Tibial artery (tissue), 4 donors: ENCODE measurements around the gene TPM4.

Source experiments
- DNase-seq, 2 donors: peaks; one replicate each; pipeline ENCODE4 v3.0.0-alpha.2; 2019
- H3K27ac ChIP-seq, 2 donors: fragments of 200-600 bp; sonication (generic) in 1 of 2; 1 replicate in 1 of 2; 2 replicates in 1 of 2; pipeline ENCODE4 v1.5.1; 2018 to 2019; ENCODE audit warnings: mild to moderate bottlenecking in 1 of 2
- H3K27me3 ChIP-seq, 2 donors: fragments of 200-600 bp; sonication (generic) in 1 of 2; one replicate each; pipeline versions ENCODE4 v1.5.1 to v1.6.0; 2016 to 2019
- H3K36me3 ChIP-seq, 3 donors: fragments of 200-600 bp; sonication (generic) in 2 of 3; one replicate each; pipeline ENCODE4 v1.5.1; 2016 to 2019; ENCODE audit warnings: mild to moderate bottlenecking in 2 of 3
- H3K4me1 ChIP-seq, 4 donors: fragments of 200-600 bp; sonication (generic) in 2 of 4; 1 replicate in 3 of 4; 2 replicates in 1 of 4; pipeline ENCODE4 v1.5.1; 2016 to 2019
- H3K4me3 ChIP-seq, 2 donors: fragments of 200-600 bp; sonication (generic) in 1 of 2; 1 replicate in 1 of 2; 2 replicates in 1 of 2; pipeline ENCODE4 v1.5.1; 2018 to 2019; ENCODE audit warnings: mild to moderate bottlenecking in 2 of 2
- H3K9me3 ChIP-seq, 3 donors: fragments of 200-600 bp; sonication (generic) in 1 of 3; one replicate each; pipeline ENCODE4 v1.5.1; 2016 to 2019
- intact Hi-C: fragments of 100-400 bp; cut with DNase I; formaldehyde crosslinking; loops from one replicate; pipeline ENCODE4 v1.15.0; 2023; ENCODE audit warnings: low total_unique reads
- TF ChIP-seq, protein P1 (sequence below), 2 experiments: fragments of 200-600 bp in 1 of 2; fragments of 450-650 bp in 1 of 2; IDR thresholded peaks; one replicate each; pipeline ENCODE4 v1.5.1; 2017 to 2019; ENCODE audit warnings: antibody characterized with exemption in 2 of 2, mild to moderate bottlenecking in 1 of 2, moderate library complexity in 1 of 2

Gene TPM4

DNA sequence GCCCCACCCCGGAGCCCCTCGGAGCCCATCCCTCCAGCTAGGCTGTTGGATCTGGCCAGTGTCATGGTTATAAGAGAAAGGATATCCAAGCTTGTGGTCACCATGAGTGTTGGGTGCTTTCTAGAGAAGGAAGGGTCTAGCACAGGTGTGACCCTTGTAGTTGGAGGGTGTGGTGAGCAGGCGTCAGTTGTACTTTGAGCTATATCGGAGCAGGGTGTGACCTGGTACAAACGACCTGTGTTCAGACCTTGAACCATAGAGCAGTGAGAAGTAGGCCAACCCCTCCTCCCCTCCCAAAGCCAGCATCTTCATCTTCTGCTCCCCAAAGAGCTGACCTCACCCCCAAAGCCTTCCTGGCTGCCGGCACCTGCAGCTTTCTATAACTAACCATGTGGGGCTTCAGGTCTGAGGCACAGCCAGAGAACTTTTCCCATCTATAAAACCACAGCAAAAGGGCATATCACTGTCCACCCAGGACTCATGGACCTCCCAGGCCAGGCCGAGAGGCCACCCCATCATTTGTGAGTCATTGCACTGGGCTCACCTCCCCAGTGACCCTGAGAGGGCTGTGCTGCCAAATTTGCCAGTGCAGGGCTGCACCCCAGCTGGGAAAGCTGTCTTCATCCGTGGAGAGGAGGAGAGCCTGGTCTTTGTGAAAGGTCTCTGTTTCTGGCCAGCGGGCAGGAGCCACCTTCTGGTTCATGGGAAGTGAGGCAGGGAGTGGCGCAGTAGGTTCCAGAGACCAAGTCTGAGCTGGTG is 49.6 kb downstream of the TPM4 start:
- Histone ChIP-seq H3K36me3 (peaks cover 81 to 100% (median 100%) of the 10 kb centered on the region in 3 donors), H3K4me1 (no peaks in the 10 kb centered on the region), H3K4me3 (no peak overlapping the region), H3K27me3 (no peaks in the 10 kb centered on the region), H3K27ac (no peak overlapping the region), H3K9me3 (no peaks in the 10 kb centered on the region)
- no peak for DNase-seq
- TF ChIP-seq, protein P1, sequence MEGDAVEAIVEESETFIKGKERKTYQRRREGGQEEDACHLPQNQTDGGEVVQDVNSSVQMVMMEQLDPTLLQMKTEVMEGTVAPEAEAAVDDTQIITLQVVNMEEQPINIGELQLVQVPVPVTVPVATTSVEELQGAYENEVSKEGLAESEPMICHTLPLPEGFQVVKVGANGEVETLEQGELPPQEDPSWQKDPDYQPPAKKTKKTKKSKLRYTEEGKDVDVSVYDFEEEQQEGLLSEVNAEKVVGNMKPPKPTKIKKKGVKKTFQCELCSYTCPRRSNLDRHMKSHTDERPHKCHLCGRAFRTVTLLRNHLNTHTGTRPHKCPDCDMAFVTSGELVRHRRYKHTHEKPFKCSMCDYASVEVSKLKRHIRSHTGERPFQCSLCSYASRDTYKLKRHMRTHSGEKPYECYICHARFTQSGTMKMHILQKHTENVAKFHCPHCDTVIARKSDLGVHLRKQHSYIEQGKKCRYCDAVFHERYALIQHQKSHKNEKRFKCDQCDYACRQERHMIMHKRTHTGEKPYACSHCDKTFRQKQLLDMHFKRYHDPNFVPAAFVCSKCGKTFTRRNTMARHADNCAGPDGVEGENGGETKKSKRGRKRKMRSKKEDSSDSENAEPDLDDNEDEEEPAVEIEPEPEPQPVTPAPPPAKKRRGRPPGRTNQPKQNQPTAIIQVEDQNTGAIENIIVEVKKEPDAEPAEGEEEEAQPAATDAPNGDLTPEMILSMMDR (IDR thresholded peaks at IDR 0.05): no peak
- intact Hi-C loops: no loop called here

DNA sequence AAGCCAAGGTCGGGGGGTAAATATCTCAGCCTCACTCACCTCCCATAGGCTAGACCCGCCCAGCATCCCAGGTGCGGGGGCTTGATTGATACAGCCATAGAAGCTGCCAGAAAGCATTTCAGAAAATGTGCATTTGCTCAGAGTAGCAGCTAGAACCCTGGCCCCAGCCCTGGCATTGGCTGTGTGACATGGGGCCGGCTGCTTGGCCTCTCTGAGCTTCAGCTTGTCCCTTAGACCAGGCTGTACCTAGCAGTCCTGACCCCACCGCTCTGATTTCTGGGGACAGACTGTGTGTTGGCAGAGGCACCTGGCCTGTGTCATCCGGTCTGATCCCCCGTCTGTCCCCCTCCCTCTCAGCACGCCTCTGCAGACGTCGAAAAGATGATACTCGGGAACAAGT is 50.8 kb downstream of the TPM4 start:
- H3K9me3 ChIP-seq: no peaks in the 10 kb centered on the region
- H3K36me3 ChIP-seq: peaks cover 80 to 99% (median 98%) of the 10 kb centered on the region in 3 donors
- no peak for DNase-seq
- intact Hi-C loops: no loop called here
- no peaks in the 10 kb centered on the region for H3K27me3 ChIP-seq
- H3K4me1 ChIP-seq: no peaks in the 10 kb centered on the region
- no peak overlapping the region for H3K27ac ChIP-seq
- TF ChIP-seq, protein P1 (IDR thresholded peaks at IDR 0.05): no peak
- H3K4me3 ChIP-seq: no peak overlapping the region

DNA sequence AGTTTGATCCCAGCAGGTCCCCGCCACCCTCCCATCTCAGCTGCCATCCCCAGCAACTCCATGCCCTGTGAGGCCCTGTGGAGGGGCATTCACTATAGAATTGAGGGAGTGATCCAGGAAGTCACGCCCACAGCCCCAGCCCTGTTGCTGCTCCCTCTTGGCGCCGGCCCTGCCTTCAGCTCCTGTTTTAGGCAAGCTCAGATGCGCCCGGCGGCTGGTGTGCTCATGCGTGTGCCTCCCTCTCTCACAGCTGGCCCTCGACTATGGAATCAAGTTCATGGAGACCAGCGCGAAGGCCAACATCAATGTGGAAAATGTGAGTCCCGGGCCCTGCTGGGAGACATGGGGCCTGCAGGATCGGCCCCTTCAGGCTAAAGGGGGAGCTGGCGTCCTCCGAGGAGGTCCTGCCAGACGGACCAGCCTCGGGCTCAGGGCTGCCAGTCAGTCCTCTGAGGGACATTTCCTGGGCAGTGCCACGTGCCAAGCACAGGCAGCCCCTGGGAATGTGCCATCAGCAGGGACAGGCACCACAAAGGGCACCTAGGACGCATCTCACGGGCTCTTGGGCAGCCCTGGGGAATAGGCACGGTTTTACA is 51.6 kb downstream of the TPM4 start:
- intact Hi-C loops: no loop called here
- no peak for DNase-seq
- Histone ChIP-seq H3K9me3 (no peaks in the 10 kb centered on the region), H3K4me1 (no peaks in the 10 kb centered on the region), H3K27me3 (no peaks in the 10 kb centered on the region), H3K36me3 (peaks cover 80 to 99% (median 98%) of the 10 kb centered on the region in 3 donors), H3K27ac (no peak overlapping the region), H3K4me3 (no peak overlapping the region)
- TF ChIP-seq, protein P1 (IDR thresholded peaks at IDR 0.05): no peak

DNA sequence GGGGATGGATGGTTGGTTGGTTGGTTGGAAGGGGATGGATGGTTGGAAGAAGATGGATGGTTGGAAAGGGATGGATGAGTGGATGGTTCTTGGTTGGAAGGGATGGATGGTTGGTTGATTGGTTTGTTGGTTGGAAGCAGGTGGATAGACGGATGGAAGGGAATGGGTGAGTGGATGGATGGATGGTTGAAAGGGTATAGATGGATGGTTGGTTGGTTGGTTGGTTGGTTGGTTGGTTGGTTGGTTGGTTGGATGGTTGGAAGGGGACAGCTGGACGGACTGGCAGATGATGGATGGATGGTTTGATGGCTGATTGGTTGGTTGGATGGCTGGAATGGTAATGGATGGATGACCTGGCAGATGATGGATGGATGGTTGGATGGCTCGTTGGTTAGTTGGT is 55.4 kb downstream of the TPM4 start:
- Histone ChIP-seq H3K9me3 (no peaks in the 10 kb centered on the region), H3K27ac (no peak overlapping the region), H3K4me1 (no peaks in the 10 kb centered on the region), H3K4me3 (no peak overlapping the region), H3K27me3 (no peaks in the 10 kb centered on the region), H3K36me3 (peaks cover 64 to 80% (median 73%) of the 10 kb centered on the region in 3 donors)
- TF ChIP-seq, protein P1 (IDR thresholded peaks at IDR 0.05): no peak
- DNase-seq: no peak
- intact Hi-C loops: no loop called here

DNA sequence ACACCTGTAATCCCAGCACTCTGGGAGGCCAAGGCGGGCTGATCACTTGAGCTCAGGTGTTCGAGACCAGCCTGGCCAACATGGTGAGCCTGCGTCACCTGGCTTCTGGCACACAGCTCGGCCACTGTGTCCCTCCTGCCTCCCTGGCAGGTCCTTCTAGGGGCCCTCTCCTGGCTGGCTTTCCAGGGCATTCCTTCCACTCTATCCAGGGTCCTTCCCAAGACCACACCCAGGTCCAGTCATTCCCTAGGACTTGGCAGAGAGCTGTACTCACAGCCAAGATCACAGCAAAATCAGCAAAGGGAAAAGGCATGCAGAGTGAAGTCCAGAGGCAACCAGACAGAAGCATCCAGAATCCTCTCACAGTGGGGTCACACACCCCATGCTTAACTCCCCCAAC is 57.5 kb downstream of the TPM4 start:
- TF ChIP-seq, protein P1 (IDR thresholded peaks at IDR 0.05): no peak
- Histone ChIP-seq H3K9me3 (no peaks in the 10 kb centered on the region), H3K36me3 (peaks cover 42 to 58% (median 52%) of the 10 kb centered on the region in 3 donors), H3K4me1 (no peaks in the 10 kb centered on the region), H3K4me3 (no peak overlapping the region), H3K27me3 (no peaks in the 10 kb centered on the region), H3K27ac (no peak overlapping the region)
- no peak for DNase-seq
- intact Hi-C loops: no loop called here
